Psoas muscle (tissue), 8 donors: ENCODE data around the gene NEFH. TPM values are rescaled to one million over a fixed set of nuclear protein-coding genes. Genes with fewer than 3 reads are reported as not detected.
"Not testable (repeated sequence)": the region's sequence is repeated elsewhere in the genome, so short reads cannot be mapped to it uniquely, and the experiment has no call there.

Experiments
- ATAC-seq, 4 donors: fragments of 200-7000 bp; cut with Tn5 transposase; one replicate each; pipeline ENCODE4 v1.9.1; 2020; ENCODE audit warnings: moderate library complexity in 3 of 4, mild to moderate bottlenecking in 2 of 4
- DNase-seq, 2 donors: peaks; one replicate each; pipeline ENCODE4 v3.0.0-alpha.2; 2020
- H3K27ac ChIP-seq: fragments of 200-600 bp; one replicate; pipeline ENCODE4 v1.8.0; 2022
- H3K27me3 ChIP-seq, 3 donors: fragments of 200-600 bp in 1 of 3; one replicate each; pipeline versions ENCODE4 v1.6.1 to v1.8.0; 2013 to 2022; ENCODE audit warnings: low read length in 2 of 3, mild to moderate bottlenecking in 2 of 3, moderate library complexity in 1 of 3; ENCODE audit not compliant: insufficient read depth in 3 of 3
- H3K36me3 ChIP-seq, 2 donors: fragments of 200-600 bp in 1 of 2; one replicate each; pipeline versions ENCODE4 v1.6.1 to v1.8.0; 2013 to 2022; ENCODE audit warnings: low read depth in 1 of 2, mild to moderate bottlenecking in 1 of 2, moderate library complexity in 1 of 2; ENCODE audit not compliant: insufficient read depth in 1 of 2
- H3K4me1 ChIP-seq: fragments of 200-600 bp; one replicate; pipeline ENCODE4 v1.8.0; 2022
- H3K4me3 ChIP-seq: fragments of 200-600 bp; one replicate; pipeline ENCODE4 v1.8.0; 2022; ENCODE audit warnings: mild to moderate bottlenecking
- H3K9me3 ChIP-seq: fragments of 200-600 bp; one replicate; pipeline ENCODE4 v1.8.0; 2022
- CTCF ChIP-seq: fragments of 200-600 bp; IDR thresholded peaks from one replicate; pipeline ENCODE4 v1.8.0; 2022; ENCODE audit warnings: antibody characterized with exemption
- WGBS, 3 donors: extraction: QIAGEN DNeasy Blood & Tissue Kit; methylation state at CpG; one replicate each; pipeline versions ENCODE4 v1.1.6 to v1.1.7; 2013; 5-methylcytosine and 5-hydroxymethylcytosine counted together
- intact Hi-C, 2 donors: fragments of 100-400 bp; cut with DNase I; formaldehyde crosslinking; loops; one replicate each; pipeline versions ENCODE4 v1.11.0 to v1.14.2; 2022
- polyA plus RNA-seq, 3 donors: library from polyadenylated mRNA; stranded (reverse); fragments of 200-250 nt; gene quantifications; one replicate each; pipeline ENCODE4 v1.2.3, GENCODE V29; 2013
- total RNA-seq, 4 donors: library from RNA; stranded (reverse); fragmentation: NEBNext Ultra II Directional in 2 of 4; extraction: Animal tissue kit (Norgen Biotek cat#: 25700) in 2 of 4; gene quantifications; one replicate each; pipeline versions ENCODE4 v1.2.1 to v1.2.4, GENCODE V29; 2021 to 2023
- donor health status: healthy with polysubstance abuse.
- donor health status: DM: no; HTN: no; CAD: no; lungs with moderate emphysema.
- donor health status: Bipolar disorder and iron deficiency.
- donor health status: healthy.
- donor health status: DM: yes; HTN: yes; CAD: no.
- donor health status: DM: no; HTN: no; CAD: no.
- donor health status: DM: no; HTN: no; CAD: no.
- donor health status: DM: yes; HTN: yes; CAD: no.

Gene NEFH
- total and polyA plus RNA-seq, 7 donors, result 0.06 to 0.54 (median 0.18) TPM

- no peak for TF ChIP-seq CTCF
- no peaks in the 10 kb centered on the region for H3K36me3 ChIP-seq
- 50 to 53% (median 51%) methylated on average over 5 of the region's 5 CpGs for WGBS, 3 donors
- ATAC-seq, result no peak
- H3K9me3 ChIP-seq, result no peaks in the 10 kb centered on the region
- DNase-seq, result no peak
- H3K4me1 ChIP-seq, result no peaks in the 10 kb centered on the region
- intact Hi-C loops, result no loop called here
- no peak overlapping the region for H3K4me3 ChIP-seq
- H3K27me3 ChIP-seq, result peaks cover 0 to 10% (median 0%) of the 10 kb centered on the region in 3 donors
- H3K27ac ChIP-seq, result no peak overlapping the region
Measured at GRCh38 chr22:29435236-29436136, 44.5 kb upstream of the NEFH start.

DNA sequence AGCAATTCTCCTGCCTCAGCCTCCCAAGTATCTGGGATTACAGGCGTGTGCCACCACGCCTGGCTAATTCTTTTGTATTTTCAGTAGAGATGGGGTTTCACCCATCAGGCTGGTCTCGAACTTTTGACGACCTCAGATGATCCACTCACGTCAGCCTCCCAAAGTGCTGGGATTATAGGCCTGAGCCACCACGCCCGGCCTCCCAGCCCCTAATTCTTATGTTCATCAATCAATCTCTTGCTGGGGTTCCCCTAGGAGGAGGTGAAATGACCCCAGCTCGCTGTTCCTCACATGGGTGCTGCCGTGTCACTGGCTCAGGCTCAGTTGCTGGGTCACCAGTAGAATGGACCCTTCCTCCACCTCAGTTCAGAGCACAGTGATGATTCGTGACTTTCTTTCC is 41.7 kb upstream of the NEFH start, which contains the start of gene RFPL1:
Gene RFPL1 (plus strand): TSS at position 301 of the 400 bp plus-strand sequence.
- H3K27ac ChIP-seq, DNase-seq, H3K9me3 ChIP-seq, intact Hi-C loops, H3K36me3 ChIP-seq, H3K27me3 ChIP-seq, ATAC-seq, H3K4me1 ChIP-seq, H3K4me3 ChIP-seq: not testable (repeated sequence)
- WGBS, 3 donors, result 92 to 93% (median 93%) methylated on average over 10 of the region's 10 CpGs

GRCh38 chr22:29442976-29443375 is 37.0 kb upstream of the NEFH start:
- TF ChIP-seq CTCF, result no peak

DNA sequence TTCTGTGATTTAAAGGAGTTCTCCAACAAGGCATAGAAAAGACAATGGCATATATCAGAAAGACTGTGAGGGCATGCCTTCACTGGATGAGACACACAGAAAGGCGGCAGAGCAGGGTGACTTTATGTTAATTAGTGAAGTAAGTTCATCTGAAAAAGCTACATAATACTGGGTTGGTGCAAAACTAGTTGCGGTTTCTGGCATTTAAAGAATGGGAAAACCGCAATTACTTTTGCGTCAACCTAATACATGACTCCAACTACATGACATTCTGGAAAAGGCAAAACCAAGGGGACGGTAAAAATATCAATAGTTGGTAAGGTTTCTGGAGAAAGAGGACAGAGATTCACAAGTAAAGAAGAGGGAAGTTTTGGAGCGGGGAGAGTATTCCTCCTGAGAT is 36.6 kb upstream of the NEFH start:
- no peak for ATAC-seq
- TF ChIP-seq CTCF, result no peak

More at GRCh38 chr22:29442976-29443375, 37.0 kb upstream of the NEFH start:
- Histone ChIP-seq H3K4me1 (no peaks in the 10 kb centered on the region), H3K4me3 (no peak overlapping the region), H3K27me3 (no peaks in the 10 kb centered on the region), H3K9me3 (no peaks in the 10 kb centered on the region), H3K36me3 (no peaks in the 10 kb centered on the region), H3K27ac (no peak overlapping the region)
- DNase-seq (no peak), ATAC-seq (no peak)
- 54 to 65% (median 62%) methylated on average over 1 of the region's 1 CpG for WGBS, 3 donors
- intact Hi-C loops, result no loop called here

GRCh38 chr22:29443861-29444792 is 35.9 kb upstream of the NEFH start:
- H3K4me3 ChIP-seq, result no peak overlapping the region
- no peaks in the 10 kb centered on the region for H3K9me3 ChIP-seq
- intact Hi-C loops, result no loop called here
- H3K4me1 ChIP-seq, result no peaks in the 10 kb centered on the region
- TF ChIP-seq CTCF, result no peak
- H3K27me3 ChIP-seq, result no peaks in the 10 kb centered on the region
- no peak overlapping the region for H3K27ac ChIP-seq
- 54 to 56% (median 55%) methylated on average over 14 of the region's 14 CpGs for whole genome bisulfite sequencing, 3 donors
- DNase-seq (no peak), ATAC-seq (no peak)
- no peaks in the 10 kb centered on the region for H3K36me3 ChIP-seq

More for the DNA sequence above, 36.6 kb upstream of the NEFH start:
- Histone ChIP-seq H3K27me3 (no peaks in the 10 kb centered on the region), H3K27ac (no peak overlapping the region), H3K36me3 (no peaks in the 10 kb centered on the region), H3K4me1 (no peaks in the 10 kb centered on the region), H3K9me3 (no peaks in the 10 kb centered on the region), H3K4me3 (no peak overlapping the region)
- intact Hi-C loops, result no loop called here
- WGBS, 3 donors, result 74 to 76% (median 75%) methylated on average over 6 of the region's 6 CpGs
- DNase-seq, result no peak
